GM23338 (cell line): ENCODE data around the gene ZNF648. TPM values are rescaled to one million over a fixed set of nuclear protein-coding genes. Genes with fewer than 3 reads are reported as not detected.

ENCODE experiments used
- ATAC-seq: fragments of 200-7000 bp; cut with Tn5 transposase; 3 replicates; pipeline ENCODE4 v1.9.1; 2020
- DNase-seq: peaks from one replicate; pipeline ENCODE4 v3.0.0-alpha.2; 2015; ENCODE audit warnings: low spot score
- H2AFZ ChIP-seq: fragments of 200-600 bp; sonication (generic); 2 replicates; pipeline ENCODE4 v1.8.0; 2016; ENCODE audit warnings: antibody characterized with exemption, mild to moderate bottlenecking, moderate library complexity
- H3F3A ChIP-seq: fragments of 200-600 bp; sonication (generic); replicated peaks from 2 replicates; pipeline ENCODE4 v1.8.0; 2017; ENCODE audit warnings: antibody characterized with exemption, mixed run types, low read depth
- H3K27ac ChIP-seq: fragments of 200-600 bp; sonication (generic); 2 replicates; pipeline ENCODE4 v1.6.1; 2016; ENCODE audit warnings: low read depth
- H3K27me3 ChIP-seq: fragments of 200-600 bp; sonication (generic); 2 replicates; pipeline ENCODE4 v1.8.0; 2016; ENCODE audit warnings: mild to moderate bottlenecking, mixed run types, moderate library complexity; ENCODE audit not compliant: insufficient read depth
- H3K36me3 ChIP-seq: fragments of 200-600 bp; sonication (generic); 2 replicates; pipeline ENCODE4 v1.8.0; 2016; ENCODE audit warnings: mild to moderate bottlenecking; ENCODE audit not compliant: insufficient read depth
- H3K4me1 ChIP-seq: fragments of 200-600 bp; sonication (generic); 2 replicates; pipeline ENCODE4 v1.8.0; 2016; ENCODE audit warnings: mild to moderate bottlenecking, moderate library complexity; ENCODE audit not compliant: insufficient read depth
- H3K4me2 ChIP-seq: fragments of 200-600 bp; sonication (generic); 2 replicates; pipeline ENCODE4 v1.7.1; 2017; ENCODE audit warnings: mixed run types
- H3K4me3 ChIP-seq: fragments of 200-600 bp; sonication (generic); 2 replicates; pipeline ENCODE4 v1.6.1; 2016; ENCODE audit warnings: mixed run types
- H3K79me2 ChIP-seq: fragments of 200-600 bp; sonication (generic); replicated peaks from 2 replicates; pipeline ENCODE4 v1.8.0; 2017; ENCODE audit warnings: mild to moderate bottlenecking; ENCODE audit not compliant: insufficient read depth
- H3K9me2 ChIP-seq: fragments of 200-600 bp; sonication (generic); 2 replicates; pipeline ENCODE4 v1.8.0; 2017; ENCODE audit not compliant: insufficient read depth
- H4K20me1 ChIP-seq: fragments of 200-600 bp; sonication (generic); replicated peaks from 2 replicates; pipeline ENCODE4 v1.8.0; 2017; ENCODE audit warnings: mild to moderate bottlenecking; ENCODE audit not compliant: insufficient read depth
- H3K27ac Mint-ChIP-seq: 2 replicates; pipeline ENCODE4 v1.8.0; 2020; ENCODE audit warnings: inconsistent platforms, mild to moderate bottlenecking, moderate library complexity, mixed read lengths
- H3K27me3 Mint-ChIP-seq: 3 replicates; pipeline ENCODE4 v1.8.0; 2022; ENCODE audit warnings: low read depth, mild to moderate bottlenecking, moderate library complexity, mixed read lengths, inconsistent platforms; ENCODE audit not compliant: insufficient read depth, poor library complexity
- H3K36me3 Mint-ChIP-seq: 3 replicates; pipeline ENCODE4 v1.8.0; 2021; ENCODE audit warnings: low read depth, mild to moderate bottlenecking, inconsistent platforms, moderate library complexity, mixed read lengths
- H3K4me1 Mint-ChIP-seq: 3 replicates; pipeline ENCODE4 v1.8.0; 2020; ENCODE audit warnings: mild to moderate bottlenecking, inconsistent platforms, mixed read lengths
- H3K4me3 Mint-ChIP-seq: 3 replicates; pipeline ENCODE4 v1.8.0; 2021; ENCODE audit warnings: moderate library complexity, mild to moderate bottlenecking, inconsistent platforms, mixed read lengths
- H3K9me3 Mint-ChIP-seq: 3 replicates; pipeline ENCODE4 v1.8.0; 2020; ENCODE audit warnings: moderate library complexity, mild to moderate bottlenecking, inconsistent platforms, mixed read lengths
- CREB1 ChIP-seq: fragments of 250-450 bp; sonication (Bioruptor Pico); IDR thresholded peaks from 2 replicates; pipeline ENCODE4 v1.5.0; 2020; ENCODE audit warnings: low read depth, mild to moderate bottlenecking, moderate library complexity
- EZH2 ChIP-seq: fragments of 200-600 bp; sonication (generic); IDR thresholded peaks from one replicate; pipeline ENCODE4 v1.8.0; 2017; ENCODE audit warnings: antibody characterized with exemption, mild to moderate bottlenecking, low read depth; ENCODE audit not compliant: unreplicated experiment
- EZH2phosphoT487 ChIP-seq: fragments of 200-600 bp; sonication (generic); IDR thresholded peaks from one replicate; pipeline ENCODE4 v1.8.1; 2018; ENCODE audit warnings: antibody characterized with exemption; ENCODE audit not compliant: unreplicated experiment
- JUNB ChIP-seq: IDR thresholded peaks from one replicate; pipeline ENCODE4 v1.6.1; 2016; ENCODE audit warnings: antibody characterized with exemption; ENCODE audit not compliant: unreplicated experiment
- NANOG ChIP-seq: IDR thresholded peaks from 2 replicates; pipeline ENCODE4 v1.6.1; 2016; ENCODE audit warnings: antibody characterized with exemption, borderline replicate concordance
- POLR2AphosphoS5 ChIP-seq: IDR thresholded peaks from 2 replicates; pipeline ENCODE4 v1.6.1; 2016; ENCODE audit warnings: antibody characterized with exemption, low read depth
- polyA plus RNA-seq: library from polyadenylated mRNA; unstranded; fragments of >200 nt; fragmentation: Nextera tagmentation; extraction: Ambion mirVana; gene quantifications from 2 replicates; pipeline ENCODE4 v1.2.1, GENCODE V29; 2016
- total RNA-seq: library from RNA; depleted of rRNA; stranded (reverse); fragments of >200 nt; shearing (Covaris generic); gene quantifications from 2 replicates; pipeline ENCODE4 v1.2.3, GENCODE V29; 2014
- TF ChIP-seq, protein P1 (sequence below): IDR thresholded peaks from 2 replicates; pipeline ENCODE4 v1.6.1; 2016; ENCODE audit warnings: antibody characterized with exemption
- TF ChIP-seq, protein P2 (sequence below): fragments of 250-450 bp; sonication (Bioruptor Pico); IDR thresholded peaks from 2 replicates; pipeline ENCODE4 v1.5.0; 2020; ENCODE audit warnings: mild to moderate bottlenecking, moderate library complexity
- TF ChIP-seq, protein P3 (sequence below), 2 experiments: fragments of 200-600 bp in 1 of 2; sonication (generic) in 1 of 2; conservative IDR thresholded peaks; 2 replicates each; pipeline versions ENCODE4 v1.5.1 to v1.6.1; 2016 to 2017; ENCODE audit warnings: antibody characterized with exemption in 2 of 2, low read depth in 2 of 2, mild to moderate bottlenecking in 2 of 2, moderate library complexity in 1 of 2
- TF ChIP-seq, protein P4 (sequence below): IDR thresholded peaks from one replicate; pipeline ENCODE4 v1.6.1; 2018; ENCODE audit warnings: antibody characterized with exemption; ENCODE audit not compliant: unreplicated experiment

The ZNF648 gene
- total and polyA plus RNA-seq, 2 experiments from 2014 or later = 0.24 to 1.2 TPM

DNA sequence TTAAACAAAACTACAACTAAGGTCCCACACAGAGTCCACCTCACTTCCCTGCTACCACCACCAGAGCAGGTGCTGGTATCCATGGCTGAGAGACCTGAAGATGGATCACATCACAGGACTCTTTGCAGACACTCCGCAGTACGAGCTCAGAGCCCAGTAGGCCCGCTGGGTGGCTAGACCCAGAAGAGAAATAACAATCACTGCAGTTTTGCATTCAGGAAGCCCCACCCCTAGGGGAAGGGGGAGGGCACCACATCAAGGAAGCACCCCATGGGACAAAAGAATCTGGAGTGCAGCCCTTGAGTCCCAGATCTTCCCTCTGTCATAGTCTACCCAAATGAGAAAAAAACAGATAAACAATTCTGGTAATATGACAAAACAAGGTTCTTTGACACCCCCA, 56.9 kb downstream of the ZNF648 start:
- Mint-ChIP-seq H3K4me3 (no peak overlapping the region), H3K9me3 (peaks cover 35% of the 10 kb centered on the region), H3K27me3 (peaks cover 3% of the 10 kb centered on the region), H3K36me3 (peaks cover 12% of the 10 kb centered on the region), H3K4me1 (peaks cover 17% of the 10 kb centered on the region), H3K27ac (no peak overlapping the region; the same call in 1 of the 2 replicates)
- no peak for DNase-seq
- H3K27ac ChIP-seq = no peak overlapping the region
- no peak overlapping the region; the same call in 1 of the 2 replicates for H2AFZ ChIP-seq
- H3K79me2 ChIP-seq = no peaks in the 10 kb centered on the region
- H4K20me1 ChIP-seq = no peaks in the 10 kb centered on the region
- no peak overlapping the region for H3K4me3 ChIP-seq
- TF ChIP-seq, protein P1, sequence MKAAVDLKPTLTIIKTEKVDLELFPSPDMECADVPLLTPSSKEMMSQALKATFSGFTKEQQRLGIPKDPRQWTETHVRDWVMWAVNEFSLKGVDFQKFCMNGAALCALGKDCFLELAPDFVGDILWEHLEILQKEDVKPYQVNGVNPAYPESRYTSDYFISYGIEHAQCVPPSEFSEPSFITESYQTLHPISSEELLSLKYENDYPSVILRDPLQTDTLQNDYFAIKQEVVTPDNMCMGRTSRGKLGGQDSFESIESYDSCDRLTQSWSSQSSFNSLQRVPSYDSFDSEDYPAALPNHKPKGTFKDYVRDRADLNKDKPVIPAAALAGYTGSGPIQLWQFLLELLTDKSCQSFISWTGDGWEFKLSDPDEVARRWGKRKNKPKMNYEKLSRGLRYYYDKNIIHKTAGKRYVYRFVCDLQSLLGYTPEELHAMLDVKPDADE = no peak
- TF ChIP-seq, protein P2, sequence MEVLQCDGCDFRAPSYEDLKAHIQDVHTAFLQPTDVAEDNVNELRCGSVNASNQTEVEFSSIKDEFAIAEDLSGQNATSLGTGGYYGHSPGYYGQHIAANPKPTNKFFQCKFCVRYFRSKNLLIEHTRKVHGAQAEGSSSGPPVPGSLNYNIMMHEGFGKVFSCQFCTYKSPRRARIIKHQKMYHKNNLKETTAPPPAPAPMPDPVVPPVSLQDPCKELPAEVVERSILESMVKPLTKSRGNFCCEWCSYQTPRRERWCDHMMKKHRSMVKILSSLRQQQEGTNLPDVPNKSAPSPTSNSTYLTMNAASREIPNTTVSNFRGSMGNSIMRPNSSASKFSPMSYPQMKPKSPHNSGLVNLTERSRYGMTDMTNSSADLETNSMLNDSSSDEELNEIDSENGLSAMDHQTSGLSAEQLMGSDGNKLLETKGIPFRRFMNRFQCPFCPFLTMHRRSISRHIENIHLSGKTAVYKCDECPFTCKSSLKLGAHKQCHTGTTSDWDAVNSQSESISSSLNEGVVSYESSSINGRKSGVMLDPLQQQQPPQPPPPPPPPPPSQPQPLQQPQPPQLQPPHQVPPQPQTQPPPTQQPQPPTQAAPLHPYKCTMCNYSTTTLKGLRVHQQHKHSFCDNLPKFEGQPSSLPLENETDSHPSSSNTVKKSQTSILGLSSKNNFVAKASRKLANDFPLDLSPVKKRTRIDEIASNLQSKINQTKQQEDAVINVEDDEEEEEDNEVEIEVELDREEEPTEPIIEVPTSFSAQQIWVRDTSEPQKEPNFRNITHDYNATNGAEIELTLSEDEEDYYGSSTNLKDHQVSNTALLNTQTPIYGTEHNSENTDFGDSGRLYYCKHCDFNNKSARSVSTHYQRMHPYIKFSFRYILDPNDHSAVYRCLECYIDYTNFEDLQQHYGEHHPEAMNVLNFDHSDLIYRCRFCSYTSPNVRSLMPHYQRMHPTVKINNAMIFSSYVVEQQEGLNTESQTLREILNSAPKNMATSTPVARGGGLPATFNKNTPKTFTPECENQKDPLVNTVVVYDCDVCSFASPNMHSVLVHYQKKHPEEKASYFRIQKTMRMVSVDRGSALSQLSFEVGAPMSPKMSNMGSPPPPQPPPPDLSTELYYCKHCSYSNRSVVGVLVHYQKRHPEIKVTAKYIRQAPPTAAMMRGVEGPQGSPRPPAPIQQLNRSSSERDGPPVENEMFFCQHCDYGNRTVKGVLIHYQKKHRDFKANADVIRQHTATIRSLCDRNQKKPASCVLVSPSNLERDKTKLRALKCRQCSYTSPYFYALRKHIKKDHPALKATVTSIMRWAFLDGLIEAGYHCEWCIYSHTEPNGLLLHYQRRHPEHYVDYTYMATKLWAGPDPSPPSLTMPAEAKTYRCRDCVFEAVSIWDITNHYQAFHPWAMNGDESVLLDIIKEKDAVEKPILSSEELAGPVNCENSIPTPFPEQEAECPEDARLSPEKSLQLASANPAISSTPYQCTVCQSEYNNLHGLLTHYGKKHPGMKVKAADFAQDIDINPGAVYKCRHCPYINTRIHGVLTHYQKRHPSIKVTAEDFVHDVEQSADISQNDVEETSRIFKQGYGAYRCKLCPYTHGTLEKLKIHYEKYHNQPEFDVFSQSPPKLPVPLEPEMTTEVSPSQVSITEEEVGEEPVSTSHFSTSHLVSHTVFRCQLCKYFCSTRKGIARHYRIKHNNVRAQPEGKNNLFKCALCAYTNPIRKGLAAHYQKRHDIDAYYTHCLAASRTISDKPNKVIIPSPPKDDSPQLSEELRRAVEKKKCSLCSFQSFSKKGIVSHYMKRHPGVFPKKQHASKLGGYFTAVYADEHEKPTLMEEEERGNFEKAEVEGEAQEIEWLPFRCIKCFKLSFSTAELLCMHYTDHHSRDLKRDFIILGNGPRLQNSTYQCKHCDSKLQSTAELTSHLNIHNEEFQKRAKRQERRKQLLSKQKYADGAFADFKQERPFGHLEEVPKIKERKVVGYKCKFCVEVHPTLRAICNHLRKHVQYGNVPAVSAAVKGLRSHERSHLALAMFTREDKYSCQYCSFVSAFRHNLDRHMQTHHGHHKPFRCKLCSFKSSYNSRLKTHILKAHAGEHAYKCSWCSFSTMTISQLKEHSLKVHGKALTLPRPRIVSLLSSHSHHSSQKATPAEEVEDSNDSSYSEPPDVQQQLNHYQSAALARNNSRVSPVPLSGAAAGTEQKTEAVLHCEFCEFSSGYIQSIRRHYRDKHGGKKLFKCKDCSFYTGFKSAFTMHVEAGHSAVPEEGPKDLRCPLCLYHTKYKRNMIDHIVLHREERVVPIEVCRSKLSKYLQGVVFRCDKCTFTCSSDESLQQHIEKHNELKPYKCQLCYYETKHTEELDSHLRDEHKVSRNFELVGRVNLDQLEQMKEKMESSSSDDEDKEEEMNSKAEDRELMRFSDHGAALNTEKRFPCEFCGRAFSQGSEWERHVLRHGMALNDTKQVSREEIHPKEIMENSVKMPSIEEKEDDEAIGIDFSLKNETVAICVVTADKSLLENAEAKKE (CRISPR knock-in tag) = no peak
- TF ChIP-seq EZH2phosphoT487 (no peak), JUNB (no peak), EZH2 (no peak), CREB1 (CRISPR knock-in tag) (no peak), NANOG (no peak), POLR2AphosphoS5 (no peak)
- TF ChIP-seq, protein P3, sequence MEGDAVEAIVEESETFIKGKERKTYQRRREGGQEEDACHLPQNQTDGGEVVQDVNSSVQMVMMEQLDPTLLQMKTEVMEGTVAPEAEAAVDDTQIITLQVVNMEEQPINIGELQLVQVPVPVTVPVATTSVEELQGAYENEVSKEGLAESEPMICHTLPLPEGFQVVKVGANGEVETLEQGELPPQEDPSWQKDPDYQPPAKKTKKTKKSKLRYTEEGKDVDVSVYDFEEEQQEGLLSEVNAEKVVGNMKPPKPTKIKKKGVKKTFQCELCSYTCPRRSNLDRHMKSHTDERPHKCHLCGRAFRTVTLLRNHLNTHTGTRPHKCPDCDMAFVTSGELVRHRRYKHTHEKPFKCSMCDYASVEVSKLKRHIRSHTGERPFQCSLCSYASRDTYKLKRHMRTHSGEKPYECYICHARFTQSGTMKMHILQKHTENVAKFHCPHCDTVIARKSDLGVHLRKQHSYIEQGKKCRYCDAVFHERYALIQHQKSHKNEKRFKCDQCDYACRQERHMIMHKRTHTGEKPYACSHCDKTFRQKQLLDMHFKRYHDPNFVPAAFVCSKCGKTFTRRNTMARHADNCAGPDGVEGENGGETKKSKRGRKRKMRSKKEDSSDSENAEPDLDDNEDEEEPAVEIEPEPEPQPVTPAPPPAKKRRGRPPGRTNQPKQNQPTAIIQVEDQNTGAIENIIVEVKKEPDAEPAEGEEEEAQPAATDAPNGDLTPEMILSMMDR (conservative IDR thresholded peaks at IDR 0.05; ENCODE audit: low read depth in 2 of 2) = no peak
- TF ChIP-seq, protein P4, sequence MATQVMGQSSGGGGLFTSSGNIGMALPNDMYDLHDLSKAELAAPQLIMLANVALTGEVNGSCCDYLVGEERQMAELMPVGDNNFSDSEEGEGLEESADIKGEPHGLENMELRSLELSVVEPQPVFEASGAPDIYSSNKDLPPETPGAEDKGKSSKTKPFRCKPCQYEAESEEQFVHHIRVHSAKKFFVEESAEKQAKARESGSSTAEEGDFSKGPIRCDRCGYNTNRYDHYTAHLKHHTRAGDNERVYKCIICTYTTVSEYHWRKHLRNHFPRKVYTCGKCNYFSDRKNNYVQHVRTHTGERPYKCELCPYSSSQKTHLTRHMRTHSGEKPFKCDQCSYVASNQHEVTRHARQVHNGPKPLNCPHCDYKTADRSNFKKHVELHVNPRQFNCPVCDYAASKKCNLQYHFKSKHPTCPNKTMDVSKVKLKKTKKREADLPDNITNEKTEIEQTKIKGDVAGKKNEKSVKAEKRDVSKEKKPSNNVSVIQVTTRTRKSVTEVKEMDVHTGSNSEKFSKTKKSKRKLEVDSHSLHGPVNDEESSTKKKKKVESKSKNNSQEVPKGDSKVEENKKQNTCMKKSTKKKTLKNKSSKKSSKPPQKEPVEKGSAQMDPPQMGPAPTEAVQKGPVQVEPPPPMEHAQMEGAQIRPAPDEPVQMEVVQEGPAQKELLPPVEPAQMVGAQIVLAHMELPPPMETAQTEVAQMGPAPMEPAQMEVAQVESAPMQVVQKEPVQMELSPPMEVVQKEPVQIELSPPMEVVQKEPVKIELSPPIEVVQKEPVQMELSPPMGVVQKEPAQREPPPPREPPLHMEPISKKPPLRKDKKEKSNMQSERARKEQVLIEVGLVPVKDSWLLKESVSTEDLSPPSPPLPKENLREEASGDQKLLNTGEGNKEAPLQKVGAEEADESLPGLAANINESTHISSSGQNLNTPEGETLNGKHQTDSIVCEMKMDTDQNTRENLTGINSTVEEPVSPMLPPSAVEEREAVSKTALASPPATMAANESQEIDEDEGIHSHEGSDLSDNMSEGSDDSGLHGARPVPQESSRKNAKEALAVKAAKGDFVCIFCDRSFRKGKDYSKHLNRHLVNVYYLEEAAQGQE = no peak
- no peaks in the 10 kb centered on the region for H3F3A ChIP-seq
- peaks cover 5% of the 10 kb centered on the region; the same call in 1 of the 2 replicates for H3K4me1 ChIP-seq
- no peak overlapping the region for H3K4me2 ChIP-seq
- no peaks in the 10 kb centered on the region for H3K27me3 ChIP-seq
- ATAC-seq = no peak
- H3K36me3 ChIP-seq = peaks cover under 1% of the 10 kb centered on the region; the same call in 1 of the 2 replicates
- peaks cover 10% of the 10 kb centered on the region; the same call in 1 of the 2 replicates for H3K9me2 ChIP-seq
